IMR-90 (cell line): ENCODE measurements around the gene MYL6.

Experiments
- BHLHE40 ChIP-seq: fragments of 150-350 bp; IDR thresholded peaks from 2 replicates; pipeline ENCODE4 v1.6.1; 2016; ENCODE audit warnings: mild to moderate bottlenecking, low read depth, low read length
- CEBPB ChIP-seq: IDR thresholded peaks from 2 replicates; pipeline ENCODE4 v1.6.1; 2012; ENCODE audit warnings: low read depth, low read length, improper control_type of control experiment
- CHD1 ChIP-seq: IDR thresholded peaks from 2 replicates; pipeline ENCODE4 v1.6.1; 2012; ENCODE audit warnings: low read depth, low read length, improper control_type of control experiment
- MAZ ChIP-seq: IDR thresholded peaks from 2 replicates; pipeline ENCODE4 v1.6.1; 2012; ENCODE audit warnings: low read depth, mild to moderate bottlenecking, low read length, improper control_type of control experiment, moderate library complexity, borderline replicate concordance
- POLR2A ChIP-seq: IDR thresholded peaks from 2 replicates; pipeline ENCODE4 v1.6.1; 2012; ENCODE audit warnings: mild to moderate bottlenecking, low read depth, low read length
- RAD21 ChIP-seq: IDR thresholded peaks from 2 replicates; pipeline ENCODE4 v1.6.1; 2012; ENCODE audit warnings: low read length, improper control_type of control experiment
- RCOR1 ChIP-seq: IDR thresholded peaks from 2 replicates; pipeline ENCODE4 v1.6.1; 2012; ENCODE audit warnings: mild to moderate bottlenecking, low read length, improper control_type of control experiment; ENCODE audit not compliant: insufficient replicate concordance
- RFX5 ChIP-seq: IDR thresholded peaks from 2 replicates; pipeline ENCODE4 v1.8.0; 2012; ENCODE audit warnings: low read depth, mild to moderate bottlenecking, low read length, moderate library complexity
- SMC3 ChIP-seq: fragments of 150-350 bp; IDR thresholded peaks from 2 replicates; pipeline ENCODE4 v1.6.1; 2016; ENCODE audit warnings: low read depth, mild to moderate bottlenecking, antibody characterized with exemption, low read length, moderate library complexity
- TF ChIP-seq, protein P1 (sequence below): conservative IDR thresholded peaks from 2 replicates; pipeline ENCODE4 v1.5.1; 2012; ENCODE audit warnings: mild to moderate bottlenecking, low read depth, low read length, improper control_type of control experiment
- TF ChIP-seq, protein P2 (sequence below): fragments of 150-350 bp; IDR thresholded peaks from 2 replicates; pipeline ENCODE4 v1.6.1; 2017; ENCODE audit warnings: mild to moderate bottlenecking, antibody characterized with exemption, low read length, low read depth

DNA sequence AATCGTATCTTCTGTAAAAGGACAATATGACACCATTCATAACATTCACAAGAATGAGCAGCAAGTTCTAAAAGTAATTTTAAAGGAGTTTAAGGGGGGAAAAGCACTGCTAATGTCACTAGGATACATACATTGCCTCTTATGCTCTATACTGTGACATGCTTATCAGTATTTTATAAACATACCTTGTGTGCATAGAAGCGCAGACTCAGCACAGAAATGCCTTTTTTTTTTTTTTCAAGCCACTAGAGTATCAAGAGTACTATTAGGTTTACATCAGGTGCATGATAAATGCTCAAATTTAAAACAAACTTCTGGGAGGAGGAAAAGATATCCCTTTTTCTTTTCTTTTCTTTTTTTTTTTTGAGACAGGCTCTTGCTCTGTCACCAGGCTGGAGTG is 44.7 kb downstream of the MYL6 start:
- no peak for TF ChIP-seq RFX5
- no peak for TF ChIP-seq POLR2A
- TF ChIP-seq, protein P1, sequence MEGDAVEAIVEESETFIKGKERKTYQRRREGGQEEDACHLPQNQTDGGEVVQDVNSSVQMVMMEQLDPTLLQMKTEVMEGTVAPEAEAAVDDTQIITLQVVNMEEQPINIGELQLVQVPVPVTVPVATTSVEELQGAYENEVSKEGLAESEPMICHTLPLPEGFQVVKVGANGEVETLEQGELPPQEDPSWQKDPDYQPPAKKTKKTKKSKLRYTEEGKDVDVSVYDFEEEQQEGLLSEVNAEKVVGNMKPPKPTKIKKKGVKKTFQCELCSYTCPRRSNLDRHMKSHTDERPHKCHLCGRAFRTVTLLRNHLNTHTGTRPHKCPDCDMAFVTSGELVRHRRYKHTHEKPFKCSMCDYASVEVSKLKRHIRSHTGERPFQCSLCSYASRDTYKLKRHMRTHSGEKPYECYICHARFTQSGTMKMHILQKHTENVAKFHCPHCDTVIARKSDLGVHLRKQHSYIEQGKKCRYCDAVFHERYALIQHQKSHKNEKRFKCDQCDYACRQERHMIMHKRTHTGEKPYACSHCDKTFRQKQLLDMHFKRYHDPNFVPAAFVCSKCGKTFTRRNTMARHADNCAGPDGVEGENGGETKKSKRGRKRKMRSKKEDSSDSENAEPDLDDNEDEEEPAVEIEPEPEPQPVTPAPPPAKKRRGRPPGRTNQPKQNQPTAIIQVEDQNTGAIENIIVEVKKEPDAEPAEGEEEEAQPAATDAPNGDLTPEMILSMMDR, result no peak
- TF ChIP-seq RCOR1, result no peak
- TF ChIP-seq SMC3, result no peak
- TF ChIP-seq, protein P2, sequence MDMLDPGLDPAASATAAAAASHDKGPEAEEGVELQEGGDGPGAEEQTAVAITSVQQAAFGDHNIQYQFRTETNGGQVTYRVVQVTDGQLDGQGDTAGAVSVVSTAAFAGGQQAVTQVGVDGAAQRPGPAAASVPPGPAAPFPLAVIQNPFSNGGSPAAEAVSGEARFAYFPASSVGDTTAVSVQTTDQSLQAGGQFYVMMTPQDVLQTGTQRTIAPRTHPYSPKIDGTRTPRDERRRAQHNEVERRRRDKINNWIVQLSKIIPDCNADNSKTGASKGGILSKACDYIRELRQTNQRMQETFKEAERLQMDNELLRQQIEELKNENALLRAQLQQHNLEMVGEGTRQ, result no peak
- no peak for TF ChIP-seq BHLHE40
- TF ChIP-seq CHD1, result no peak
- no peak for TF ChIP-seq RAD21
- TF ChIP-seq MAZ, result no peak
- no peak for TF ChIP-seq CEBPB
